ENCODE data around the gene ZNF732. TPM values are rescaled to one million over a fixed set of nuclear protein-coding genes. Genes with fewer than 3 reads are reported as not detected.

ZNF732 gene
- total RNA-seq, 1 donor from 2014 or later = not detected

- no peaks in the 10 kb centered on the region for H3K4me1 ChIP-seq
Observed at GRCh38 chr4:234178-234577, 71.1 kb downstream of the ZNF732 start.

DNA sequence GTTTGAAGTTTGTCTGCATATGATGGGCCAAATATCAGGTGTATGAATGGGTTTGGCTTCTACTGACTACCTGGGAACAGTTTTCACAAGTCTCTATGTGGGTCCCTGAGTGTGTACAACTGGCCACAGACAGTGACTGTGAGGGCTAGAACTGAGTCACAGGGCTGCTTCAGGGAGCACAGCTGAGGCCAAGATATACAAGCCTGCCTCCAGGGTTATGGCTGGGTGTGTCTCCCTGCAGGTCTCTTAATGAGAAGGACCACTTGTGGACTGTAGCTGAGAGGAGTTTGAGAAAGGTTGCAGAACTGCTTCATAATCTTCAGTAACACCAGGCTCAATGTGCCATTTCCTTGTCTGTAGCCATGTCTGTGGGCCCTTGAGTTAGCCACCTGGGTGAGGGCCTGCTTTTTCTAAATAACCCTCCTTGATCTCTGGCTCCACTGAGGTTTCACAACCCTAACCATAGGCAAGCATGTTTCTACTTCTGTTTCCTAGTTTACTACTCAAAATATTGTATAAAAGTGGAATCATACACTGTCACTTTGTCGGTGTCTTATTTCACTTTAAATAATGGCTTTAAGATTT lies 81.3 kb downstream of the ZNF732 start:
- intact Hi-C loops (cut with DNase I) = no loop called here
- TF ChIP-seq CTCF (IDR thresholded peaks at IDR 0.05) = no peak
- no peaks in the 10 kb centered on the region for H3K36me3 ChIP-seq
- H3K9me3 ChIP-seq = peaks cover 3 to 46% of the 10 kb centered on the region in 2 donors
- H3K4me1 ChIP-seq = no peaks in the 10 kb centered on the region
- DNase-seq (ENCODE audit: low spot score in 2 of 2) = no peak
- no peak overlapping the region for H3K27ac ChIP-seq
- H3K4me3 ChIP-seq = no peak overlapping the region
- H3K27me3 ChIP-seq = no peaks in the 10 kb centered on the region

More at GRCh38 chr4:234178-234577, 71.1 kb downstream of the ZNF732 start:
- Histone ChIP-seq H3K36me3 (no peaks in the 10 kb centered on the region), H3K4me3 (no peak overlapping the region), H3K9me3 (peaks cover 0 to 11% of the 10 kb centered on the region in 2 donors), H3K27me3 (no peaks in the 10 kb centered on the region), H3K27ac (no peak overlapping the region)
- intact Hi-C loops (cut with DNase I) = no loop called here
- no peak for DNase-seq (ENCODE audit: low spot score in 2 of 2)
- TF ChIP-seq CTCF (IDR thresholded peaks at IDR 0.05) = no peak

Other genes with a start within 250 kb of the ZNF732 start
- gene ZNF718, start 181.0 kb downstream of the ZNF732 start, total RNA-seq = 0.32 TPM
- 2.9 TPM for gene ZNF141, start 32.3 kb upstream of the ZNF732 start, total RNA-seq
- gene ZNF721, start 193.7 kb upstream of the ZNF732 start, total RNA-seq = 40.7 TPM
- 41.9 TPM for gene PIGG, start 193.7 kb upstream of the ZNF732 start, total RNA-seq

Measured in ascending aorta (tissue), 2 donors.